Renal cortex interstitium (tissue), 11 donors: ENCODE data around the gene LY6G5B. TPM values are rescaled to one million over a fixed set of nuclear protein-coding genes. Genes with fewer than 3 reads are reported as not detected.

Experiments used
- DNase-seq, 11 donors: peaks; one replicate each; pipeline ENCODE4 v3.0.0-alpha.2; 2013; ENCODE audit warnings: low read depth in 9 of 11, low spot score in 4 of 11; ENCODE audit errors: extremely low read depth in 1 of 11
- polyA plus RNA-seq, 3 donors: library from polyadenylated mRNA; unstranded; fragments of 120-200 nt; gene quantifications; one replicate each; pipeline ENCODE4 v1.2.1, GENCODE V29; 2013; ENCODE audit not compliant: insufficient read length in 3 of 3

The LY6G5B gene
- polyA plus RNA-seq, 3 donors = 22.8 to 30.6 (median 25.3) TPM

DNA sequence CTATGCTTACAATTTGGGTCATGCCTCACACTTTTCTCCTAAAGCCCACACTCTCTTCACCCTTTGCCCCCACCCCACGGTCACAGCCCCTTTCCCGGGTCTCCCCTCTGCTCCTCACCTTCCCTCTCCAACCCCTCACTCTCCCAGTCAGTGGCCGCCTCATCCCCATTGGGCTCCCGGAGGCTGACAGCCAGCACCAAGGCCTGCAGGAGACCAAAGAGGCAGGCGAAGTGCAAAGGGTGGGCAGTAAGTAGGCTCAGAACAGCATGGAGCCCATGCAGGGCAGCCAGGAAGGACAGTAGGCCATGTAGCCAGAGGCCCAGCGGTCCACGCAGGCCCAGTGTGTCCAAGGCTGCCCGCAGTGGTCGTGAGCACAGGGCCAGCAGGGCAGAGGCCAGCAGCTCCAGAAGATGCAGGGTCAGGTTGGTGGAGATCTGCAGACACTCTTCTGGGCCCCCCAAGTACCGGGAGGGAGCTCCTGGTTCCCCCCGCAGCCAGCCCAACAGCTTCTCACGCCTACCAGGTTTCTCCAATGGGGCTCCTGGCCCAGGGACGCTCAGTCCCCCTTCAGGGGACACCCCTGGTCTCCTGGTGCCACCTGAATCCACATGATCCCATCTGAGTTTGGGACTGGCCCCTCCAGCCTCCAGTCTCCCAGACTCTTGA is 10.7 kb upstream of the LY6G5B start:
- DNase-seq = no peak

DNA sequence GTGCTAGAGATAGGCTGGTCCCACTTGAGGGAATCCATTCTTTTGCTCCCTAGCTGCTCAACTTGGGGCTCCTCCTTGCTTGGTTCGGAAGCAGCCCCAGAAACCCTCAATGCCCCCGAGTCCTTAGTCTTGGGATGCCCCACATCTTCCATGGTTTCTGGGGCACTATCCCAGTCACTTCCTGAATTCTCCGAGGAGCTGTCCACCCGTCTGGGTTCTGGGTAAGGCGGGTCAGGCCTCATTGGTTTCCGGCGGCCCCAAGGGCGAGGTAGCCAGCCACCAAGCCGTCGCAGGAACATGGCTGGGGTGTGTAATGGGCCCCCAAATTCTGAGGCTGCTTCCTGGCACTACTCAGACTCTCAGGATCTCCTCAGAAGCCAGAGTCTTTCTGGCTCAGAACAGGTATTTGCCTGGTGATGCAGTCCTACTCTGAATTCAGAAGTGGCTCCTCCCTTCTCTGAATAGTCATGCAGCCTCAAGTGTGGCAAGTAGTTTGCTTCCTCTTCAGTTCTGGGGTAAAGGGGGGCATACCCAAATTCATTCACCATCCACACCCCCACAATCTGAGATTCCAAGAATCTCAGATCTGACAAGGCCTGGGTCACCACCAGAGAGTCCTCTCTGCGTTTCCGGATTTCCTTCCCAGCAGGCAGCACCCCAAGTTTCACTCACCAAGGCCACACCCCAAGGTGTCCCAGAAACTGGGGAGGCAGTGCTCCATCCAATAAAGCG is 10.0 kb upstream of the LY6G5B start:
- no peak for DNase-seq

DNA sequence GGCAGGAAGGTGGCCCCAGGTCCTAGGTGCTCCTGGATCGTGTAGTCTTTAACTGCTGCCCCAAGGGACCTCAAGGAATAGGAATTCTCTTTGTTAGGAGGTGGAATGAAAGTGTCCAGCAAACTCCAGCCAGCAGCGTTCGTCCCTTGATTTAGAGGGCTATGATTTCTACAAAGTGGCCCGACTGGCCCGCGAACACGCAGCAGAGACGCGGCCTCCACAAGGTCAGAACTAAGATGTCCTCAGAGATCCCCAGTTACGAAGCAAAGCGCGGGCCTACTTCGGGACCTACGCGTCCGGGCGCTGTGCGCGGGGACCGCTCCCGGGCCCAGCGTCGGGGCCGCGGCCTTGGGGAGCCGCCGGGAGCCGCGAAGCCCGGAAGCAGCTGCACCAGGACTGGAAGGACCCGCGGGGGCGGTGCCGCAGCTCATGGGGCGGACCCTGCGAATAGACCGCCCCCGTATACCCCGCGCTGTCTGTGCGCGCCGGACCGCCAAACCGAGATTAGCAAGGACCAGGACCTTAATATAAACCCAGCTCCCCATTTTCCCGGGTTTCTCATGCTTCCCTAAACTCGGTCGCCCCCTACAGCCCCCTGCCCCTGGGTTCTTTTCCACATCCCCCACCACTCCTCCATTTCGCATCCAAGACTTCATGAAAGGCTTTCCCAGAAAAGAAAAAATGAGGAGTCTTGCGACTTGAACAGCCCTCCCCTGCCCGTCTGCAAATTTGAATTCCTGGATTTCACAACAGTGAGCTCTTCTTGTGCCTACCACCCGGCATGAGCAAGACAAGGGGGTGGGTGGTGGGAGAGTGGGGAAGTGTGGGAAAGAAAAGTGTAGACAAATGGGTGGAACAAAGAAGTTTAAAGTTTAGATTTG is 9.2 kb upstream of the LY6G5B start, which contains the start of gene C6orf47:
C6orf47 (minus strand) TSS at position 398 of the 881 bp plus-strand sequence. CDS start 831 bp downstream, outside the sequence.
- peak in 9 of 11 donors; percentile 66 to 82 (median 78) for DNase-seq

DNA sequence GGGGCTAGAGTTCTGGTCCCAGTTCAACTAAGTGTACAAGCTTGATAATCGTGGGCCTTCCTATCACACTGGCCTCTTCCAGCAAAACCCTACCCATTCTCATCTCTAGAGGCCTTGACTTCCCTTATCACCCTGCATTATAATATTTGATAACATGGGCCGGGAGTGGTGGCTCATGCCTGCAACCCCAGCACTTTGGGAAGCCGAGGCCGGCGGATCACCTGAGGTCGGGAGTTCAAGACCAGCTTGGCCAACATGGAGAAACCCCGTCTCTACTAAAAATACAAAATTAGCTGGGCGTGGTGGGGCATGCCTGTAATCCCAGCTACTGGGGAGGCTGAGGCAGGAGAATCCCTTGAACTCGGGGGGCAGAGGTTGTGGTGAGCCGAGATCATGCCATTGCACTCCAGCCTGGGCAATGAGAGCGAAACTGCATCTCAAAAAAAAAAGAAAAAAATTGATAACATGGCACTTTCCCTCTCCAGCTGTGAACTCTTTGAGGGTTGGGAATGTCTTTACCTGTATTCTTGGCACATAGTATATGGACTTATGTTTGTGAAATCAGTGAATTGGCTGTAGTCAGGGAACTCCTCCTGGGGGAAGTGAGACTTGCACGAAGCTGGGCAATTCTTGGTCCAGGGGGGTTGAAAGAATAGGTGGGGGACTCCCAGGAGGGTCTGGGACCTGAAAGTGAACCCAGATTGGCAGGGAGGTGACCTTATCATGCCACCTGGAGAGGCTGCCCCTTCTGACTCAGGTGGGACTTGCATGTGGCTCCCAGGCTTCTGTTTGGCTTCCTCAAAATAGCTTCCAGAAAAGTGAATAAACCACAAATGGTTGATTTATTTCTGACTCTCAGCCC is 8.3 kb upstream of the LY6G5B start:
- no peak for DNase-seq

DNA sequence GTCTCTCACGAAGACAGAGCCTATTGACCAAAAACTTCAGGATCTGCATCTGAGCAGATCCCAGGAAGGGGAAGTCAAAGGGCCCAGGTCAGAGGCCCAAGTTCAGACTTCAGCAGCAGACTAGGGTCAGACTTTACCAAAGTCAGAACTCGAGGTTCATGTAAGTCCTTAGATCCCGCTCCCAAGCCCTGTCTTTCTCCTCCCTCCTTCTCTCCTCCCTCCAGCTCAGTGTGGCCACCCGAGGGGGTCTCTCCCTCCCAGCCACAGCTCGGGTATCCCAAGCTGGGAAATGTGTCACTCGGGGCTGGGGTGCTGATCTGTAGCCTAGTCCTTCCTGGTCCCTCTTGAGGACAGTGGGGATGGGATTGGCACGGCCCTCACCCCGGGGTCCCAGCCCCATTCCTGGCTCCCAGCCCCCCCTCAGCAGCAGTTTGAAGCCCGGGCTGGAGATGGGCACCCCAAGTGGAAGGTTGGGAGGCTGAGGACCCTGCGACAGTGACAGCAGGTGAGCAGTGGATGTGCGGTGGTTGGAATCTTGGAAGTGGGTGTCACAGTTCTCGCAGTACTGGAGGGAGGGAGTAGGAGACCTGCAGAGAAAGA is 7.6 kb upstream of the LY6G5B start:
- no peak for DNase-seq

DNA sequence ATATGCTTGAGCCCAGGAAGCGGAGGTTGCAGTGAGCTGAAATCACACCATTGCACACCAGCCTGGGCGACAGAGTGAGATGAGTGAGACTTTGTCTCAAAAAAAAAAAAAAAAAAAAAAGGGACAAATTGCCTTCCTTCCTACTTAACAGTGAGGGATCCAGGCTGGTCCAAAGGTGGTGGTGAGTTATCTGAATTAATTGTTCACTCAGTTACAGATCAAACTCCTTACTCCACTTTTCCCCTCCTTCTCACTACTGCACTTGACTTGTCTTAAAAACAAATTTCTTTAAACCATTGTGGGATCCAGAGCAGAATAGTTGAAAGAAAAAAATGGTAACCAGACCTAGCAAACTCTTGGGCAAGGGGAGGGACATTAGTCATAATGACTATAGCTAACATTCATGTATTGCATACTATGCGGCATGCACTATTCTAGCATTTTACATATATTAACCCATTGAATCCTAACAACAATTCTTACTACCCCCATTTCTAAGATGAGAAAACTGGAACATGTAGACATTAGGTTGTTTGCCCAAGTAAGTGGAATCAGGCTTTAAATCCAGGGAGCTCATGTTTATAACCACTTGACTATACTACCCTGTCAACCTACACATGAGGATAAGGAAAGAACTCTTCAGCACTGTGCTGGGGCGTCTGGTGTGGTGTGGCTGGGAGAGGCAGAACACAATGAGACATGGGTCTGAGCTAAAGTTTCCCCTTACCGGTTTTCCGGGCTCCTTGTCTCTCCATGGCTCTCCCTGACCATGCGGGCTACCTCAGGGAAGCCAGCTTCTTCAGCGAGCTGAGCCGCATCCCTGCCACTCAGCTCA is 6.4 kb upstream of the LY6G5B start:
- no peak for DNase-seq

DNA sequence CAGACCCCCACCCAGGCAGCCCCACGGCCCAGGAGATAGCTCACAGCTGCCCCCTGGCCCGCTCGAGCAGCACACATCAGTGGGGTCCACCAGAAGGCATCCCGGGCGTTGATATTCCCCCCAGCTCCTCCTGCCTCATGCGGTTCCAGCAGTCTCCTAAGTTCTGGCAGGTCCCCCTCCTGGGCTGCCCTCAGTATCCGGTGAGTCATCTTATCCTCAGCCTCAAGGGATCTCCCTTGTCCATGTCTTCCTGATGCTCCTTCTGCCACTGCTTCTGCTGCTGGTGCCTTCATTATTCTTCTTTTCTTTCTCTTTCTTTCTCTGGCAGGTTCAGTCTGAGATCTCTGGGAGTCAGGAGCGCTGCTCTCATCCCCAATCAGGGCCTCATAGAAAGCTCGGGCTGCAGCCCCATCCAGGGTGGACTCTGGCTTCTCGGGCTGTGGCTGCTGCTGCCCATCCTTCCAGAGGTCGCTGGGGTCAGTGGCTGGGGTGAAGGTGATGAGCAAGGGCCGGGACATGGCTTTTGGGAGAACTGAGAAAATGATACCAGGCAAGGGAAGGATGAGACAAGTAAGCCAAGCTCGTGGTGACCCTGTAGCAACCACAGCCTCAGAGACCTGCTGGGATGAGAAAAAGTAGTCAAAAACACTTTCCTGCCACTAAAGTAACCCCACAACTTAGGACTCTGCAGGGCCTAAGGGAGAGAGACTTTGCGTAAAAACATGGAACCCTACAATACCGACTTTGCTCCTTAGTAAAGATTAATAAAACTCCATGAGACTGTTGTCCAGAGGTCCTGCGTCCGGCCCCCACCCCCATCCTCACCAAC is 5.6 kb upstream of the LY6G5B start:
- no peak for DNase-seq

DNA sequence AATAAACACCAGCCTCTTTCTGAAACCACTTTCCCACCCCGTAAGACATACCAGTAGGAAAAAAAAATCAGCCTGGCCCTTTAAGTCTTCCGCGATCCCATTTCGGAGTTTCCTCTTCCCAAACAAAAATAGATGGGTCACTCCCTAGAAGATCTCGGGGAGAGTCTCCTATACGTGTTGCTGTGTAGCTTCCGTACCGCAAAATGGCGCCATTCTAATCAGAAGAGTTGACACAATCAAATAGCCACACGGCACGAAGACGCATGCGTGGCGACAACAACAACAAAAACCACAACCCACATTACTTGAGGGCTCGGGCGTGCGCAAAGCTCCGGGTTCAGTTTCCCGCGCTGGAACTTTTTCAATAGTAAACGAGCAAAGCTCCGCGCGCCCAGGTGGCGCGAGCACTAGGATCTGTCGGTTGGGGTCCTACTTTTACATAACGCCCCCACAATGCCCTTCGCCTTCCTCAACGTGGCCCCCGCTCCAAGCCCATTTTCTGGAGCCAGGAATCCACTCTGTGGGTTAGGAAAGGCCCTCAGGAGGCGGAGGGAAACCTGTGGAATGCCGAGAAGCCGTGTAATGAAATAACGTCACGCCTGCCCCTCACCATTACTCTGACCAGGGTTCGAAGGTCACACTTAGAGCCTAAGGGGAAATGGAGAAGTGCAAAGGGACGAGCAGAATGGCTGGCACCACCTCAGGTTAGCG is 4.8 kb upstream of the LY6G5B start, which contains the start of gene GPANK1:
GPANK1 (minus strand) TSS at position 208 of the 711 bp plus-strand sequence. CDS start 519 bp downstream, outside the sequence.
- peak; percentile 82 to 96 (median 91) for DNase-seq

DNA sequence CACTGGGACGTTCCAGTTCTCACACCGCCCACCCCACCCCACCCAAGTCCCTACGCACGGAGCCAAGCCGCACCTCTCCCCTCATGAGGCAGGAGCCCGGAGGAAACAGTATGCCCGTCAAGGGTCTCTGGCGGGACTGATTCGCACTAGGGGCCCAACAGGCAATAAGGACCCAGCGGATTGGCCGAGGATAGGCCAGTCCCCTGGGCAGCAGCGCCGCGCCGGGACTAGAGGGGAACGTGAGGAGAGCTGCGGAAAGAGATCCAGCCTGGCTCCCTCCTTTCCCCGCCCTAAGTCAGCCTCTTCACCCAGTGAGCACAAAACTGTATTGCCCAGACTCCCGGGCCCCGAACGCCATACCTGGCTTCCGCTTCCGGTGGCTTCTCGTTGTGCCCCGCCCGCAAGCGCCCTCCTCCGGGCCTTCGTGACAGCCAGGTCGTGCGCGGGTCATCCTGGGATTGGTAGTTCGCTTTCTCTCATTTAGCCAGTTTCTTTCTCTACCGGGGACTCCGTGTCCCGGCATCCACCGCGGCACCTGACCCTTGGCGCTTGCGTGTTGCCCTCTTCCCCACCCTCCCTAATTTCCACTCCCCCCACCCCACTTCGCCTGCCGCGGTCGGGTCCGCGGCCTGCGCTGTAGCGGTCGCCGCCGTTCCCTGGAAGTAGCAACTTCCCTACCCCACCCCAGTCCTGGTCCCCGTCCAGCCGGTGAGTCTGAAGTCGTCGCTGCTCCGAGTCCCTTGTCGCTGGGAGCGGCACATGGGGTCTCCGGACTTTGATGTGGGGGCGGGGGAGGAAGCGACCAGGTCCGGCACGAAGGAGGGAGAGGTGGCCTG is 4.1 kb upstream of the LY6G5B start, which contains the start of gene CSNK2B:
CSNK2B (plus strand) TSS at position 580 of the 836 bp plus-strand sequence. CDS start 752 bp downstream, outside the sequence.
- DNase-seq = peak; percentile 90 to 98 (median 95)

DNA sequence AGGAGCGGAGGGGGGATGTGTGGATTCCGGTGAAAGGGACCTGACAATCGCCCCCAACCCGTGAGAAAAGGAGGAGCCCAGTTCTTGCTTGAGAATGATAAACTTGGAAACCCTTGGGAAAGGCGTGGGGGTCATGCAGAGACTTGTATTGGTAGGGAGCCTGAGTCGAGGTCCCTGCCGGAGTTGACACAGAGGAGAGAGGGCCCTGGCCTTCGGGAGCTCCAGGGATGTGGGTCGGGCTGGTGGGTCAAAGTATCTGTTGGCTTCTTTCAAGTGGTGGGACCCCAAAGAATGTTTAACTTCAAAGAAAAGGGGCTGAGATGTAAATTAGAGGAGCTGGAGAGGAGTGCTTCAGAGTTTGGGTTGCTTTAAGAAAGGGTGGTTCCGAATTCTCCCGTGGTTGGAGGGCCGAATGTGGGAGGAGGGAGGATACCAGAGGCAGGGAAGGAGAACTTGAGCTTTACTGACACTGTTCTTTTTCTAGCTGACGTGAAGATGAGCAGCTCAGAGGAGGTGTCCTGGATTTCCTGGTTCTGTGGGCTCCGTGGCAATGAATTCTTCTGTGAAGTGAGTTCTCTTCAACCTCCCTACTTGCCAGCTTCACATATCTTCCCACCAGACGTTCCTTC is 3.3 kb upstream of the LY6G5B start:
- no peak for DNase-seq

DNA sequence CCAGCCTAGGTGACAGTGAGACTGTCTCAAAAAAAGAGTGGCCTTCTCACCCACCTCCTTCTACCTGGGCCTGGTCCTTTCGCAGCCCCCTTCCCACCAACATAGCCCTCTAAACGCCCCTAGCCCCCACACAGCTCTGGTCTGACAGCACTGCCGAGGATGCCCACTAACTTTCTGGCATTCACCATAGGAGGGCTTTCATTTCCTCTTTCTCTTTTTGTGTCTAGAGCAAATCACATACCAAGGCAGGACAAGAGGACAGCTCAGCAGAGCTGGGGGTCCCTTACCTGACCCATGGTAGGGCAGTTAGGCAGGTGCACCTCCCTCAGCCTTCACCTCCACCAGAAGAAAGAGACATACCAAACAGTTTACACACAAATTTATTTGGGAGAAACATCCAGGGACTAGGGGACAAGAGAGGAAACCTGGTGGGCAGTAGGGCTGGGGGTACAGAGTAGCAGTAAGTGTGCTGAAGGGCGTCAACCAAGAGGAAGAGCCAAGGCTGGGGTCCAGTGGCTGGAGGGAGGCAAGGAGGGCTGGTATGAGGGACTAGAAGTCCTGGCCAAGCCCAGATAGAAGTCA is 6.6 kb downstream of the LY6G5B start:
- no peak for DNase-seq

DNA sequence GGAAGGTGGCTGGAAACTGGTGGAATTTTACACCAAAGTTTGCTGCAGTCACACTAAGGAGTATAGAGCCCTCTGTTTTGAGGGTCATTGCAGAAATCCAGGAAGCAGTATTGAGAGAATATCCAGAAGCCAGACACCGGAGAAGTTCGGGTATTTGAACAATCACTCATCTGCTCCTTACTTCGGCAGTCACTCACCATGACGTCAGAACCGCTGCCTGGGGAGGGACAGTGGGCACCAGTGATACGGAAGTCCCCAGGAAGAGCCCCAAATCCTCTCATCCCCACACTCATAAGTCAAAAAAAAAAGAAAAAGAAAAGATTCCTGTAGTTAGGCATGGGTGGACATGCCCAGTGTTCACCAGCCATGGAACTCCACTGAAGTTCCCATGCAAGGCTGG is 7.1 kb downstream of the LY6G5B start:
- DNase-seq = no peak

DNA sequence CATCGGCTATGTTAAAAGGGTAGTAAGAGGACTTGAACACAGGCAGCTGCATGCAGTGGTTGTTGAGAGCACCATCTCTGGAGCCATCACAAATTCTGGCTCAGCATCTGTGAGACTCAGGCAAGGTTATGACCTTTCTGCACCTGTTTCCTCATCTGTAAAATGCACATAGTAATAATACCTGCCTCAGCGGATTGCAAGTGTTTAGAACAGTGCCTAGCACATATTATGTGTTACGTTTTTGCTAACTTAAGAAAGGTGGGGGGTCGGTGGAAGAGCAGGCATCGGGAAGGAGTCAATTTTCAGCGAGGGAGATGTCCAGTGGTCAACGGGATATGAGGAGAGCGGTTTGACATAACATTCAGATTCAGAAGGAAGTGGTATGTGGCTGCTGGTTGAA is 8.2 kb downstream of the LY6G5B start:
- no peak for DNase-seq
